ENCODE data around the gene COL9A3.

Gene COL9A3

DNA sequence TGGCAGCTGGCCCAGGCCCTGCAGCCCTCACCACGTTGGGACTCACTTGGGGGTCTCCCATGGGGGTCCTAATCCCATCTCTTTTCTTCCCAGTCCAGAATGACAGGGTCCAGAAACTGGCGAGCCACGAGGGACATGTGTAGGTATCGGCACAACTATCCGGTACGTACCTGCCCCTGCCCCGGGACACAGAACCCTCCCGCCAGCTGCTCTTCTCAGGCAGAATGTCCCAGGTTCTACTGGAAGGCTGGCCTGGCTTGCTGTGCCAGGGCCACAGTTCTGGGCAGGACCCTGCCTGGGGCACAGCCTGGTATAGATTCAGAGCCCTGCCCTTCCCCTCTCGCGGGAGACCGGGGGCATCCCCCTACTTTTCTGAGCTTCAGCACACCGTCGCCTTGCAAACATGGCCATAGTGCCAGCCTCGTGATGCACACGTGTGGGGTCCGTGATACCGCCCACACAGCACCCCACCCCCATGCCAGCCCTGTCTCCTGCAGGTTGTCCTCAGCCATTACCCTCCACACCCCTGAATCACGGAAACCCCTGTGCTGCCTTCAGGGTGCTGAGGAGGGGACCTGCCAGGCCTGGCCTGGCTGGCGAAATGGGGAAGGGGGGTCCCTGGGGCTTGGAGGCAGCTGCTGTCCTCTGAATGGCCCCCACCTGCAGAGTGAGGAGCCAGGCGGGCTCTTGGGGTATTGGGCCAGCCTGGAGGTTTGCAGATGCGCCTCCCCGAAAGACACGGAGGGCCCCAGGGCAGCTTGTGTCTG lies 9.2 kb upstream of the COL9A3 start:
- in situ Hi-C loops (cut with MboI; ENCODE audit: low sequenced_read_pairs): no loop called here

DNA sequence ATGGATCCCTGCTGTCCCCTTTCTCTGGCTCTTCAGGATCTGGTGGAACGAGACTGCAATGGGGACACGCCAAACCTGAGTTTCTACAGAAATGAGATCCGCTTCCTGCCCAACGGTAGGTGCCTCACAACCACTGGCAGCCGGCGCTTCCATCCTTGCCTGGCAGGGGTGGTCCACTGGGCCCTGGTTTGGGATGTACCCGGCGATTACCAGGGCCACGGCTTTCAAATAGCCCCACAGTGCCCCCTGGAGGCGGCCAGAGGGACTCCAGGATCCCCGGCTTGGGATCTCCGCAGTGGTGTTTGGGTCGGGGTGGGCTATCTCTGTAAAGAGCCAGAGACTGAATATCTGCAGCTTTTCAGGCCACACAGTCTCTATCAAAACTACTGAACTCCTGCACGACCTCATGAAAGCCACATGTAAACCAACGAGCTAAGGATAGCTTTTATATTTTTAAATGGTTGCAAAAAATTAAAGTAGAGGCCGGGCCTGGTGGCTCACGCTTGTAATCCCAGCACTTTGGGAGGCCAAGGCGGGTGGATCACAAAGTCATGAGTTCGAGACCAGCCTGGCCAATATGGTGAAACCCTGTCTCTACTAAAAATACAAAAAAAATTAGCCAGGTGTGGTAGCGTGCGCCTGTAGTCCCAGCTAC lies 8.5 kb upstream of the COL9A3 start:
- in situ Hi-C loops (cut with MboI; ENCODE audit: low sequenced_read_pairs): no loop called here

DNA sequence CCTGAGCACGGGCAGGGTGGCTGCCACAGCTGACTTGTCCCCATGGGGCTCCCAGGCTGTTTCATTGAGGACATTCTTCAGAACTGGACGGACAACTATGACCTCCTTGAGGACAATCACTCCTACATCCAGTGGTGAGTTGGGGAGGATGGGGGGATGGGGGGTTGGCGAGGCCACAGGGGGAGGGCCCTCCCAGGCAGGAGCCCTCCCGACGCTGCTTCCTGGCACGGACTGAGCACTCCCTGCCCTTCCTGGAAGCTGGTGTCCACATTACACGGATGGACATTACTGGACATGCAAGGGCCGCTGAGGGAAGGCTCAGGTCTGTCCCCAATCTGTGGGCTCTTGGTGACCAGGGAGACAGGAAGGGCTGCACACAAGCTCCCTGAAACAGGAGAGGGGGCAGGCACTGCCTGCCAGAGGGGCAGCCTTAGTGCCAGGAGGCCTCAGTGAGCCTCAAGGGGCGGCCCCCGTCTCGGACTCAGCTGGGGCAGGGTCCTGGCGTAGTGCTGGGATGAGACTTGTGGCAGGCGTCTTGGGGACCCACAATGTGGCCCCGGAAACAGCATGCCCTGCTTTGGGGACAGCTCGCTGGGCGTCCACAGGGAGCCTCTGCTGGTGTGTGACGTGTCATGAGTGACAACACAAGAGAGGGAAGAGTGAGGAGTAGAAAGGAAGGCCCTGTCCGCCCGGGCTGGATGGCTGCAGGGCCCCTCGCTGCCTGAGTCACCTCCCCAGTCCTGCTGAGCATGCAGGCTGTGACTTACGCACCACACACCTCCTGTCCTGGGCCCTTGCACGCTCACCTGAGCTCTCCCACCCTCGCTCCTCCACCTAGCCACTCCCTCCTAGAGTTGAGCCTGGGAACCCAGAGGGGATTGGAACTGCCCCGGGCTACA lies 7.1 kb upstream of the COL9A3 start:
- in situ Hi-C loops (cut with MboI; ENCODE audit: low sequenced_read_pairs): no loop called here

DNA sequence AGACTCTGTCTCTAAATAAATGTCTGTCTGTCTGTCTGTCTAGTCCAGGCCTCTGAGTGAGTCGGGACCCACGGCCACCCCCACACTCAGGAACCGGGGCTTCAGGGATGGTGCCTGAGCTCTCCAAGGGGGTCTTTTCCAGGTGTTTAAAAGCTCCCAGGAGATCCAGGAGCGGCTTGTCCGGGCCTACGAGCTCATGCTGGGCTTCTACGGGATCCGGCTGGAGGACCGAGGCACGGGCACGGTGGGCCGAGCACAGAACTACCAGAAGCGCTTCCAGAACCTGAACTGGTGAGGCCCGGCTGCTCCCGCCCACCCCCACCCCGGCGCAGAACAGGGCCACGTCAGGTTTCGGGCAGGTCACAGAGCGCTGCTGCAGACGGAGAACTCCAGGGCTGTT lies 5.5 kb upstream of the COL9A3 start:
- in situ Hi-C loops (cut with MboI; ENCODE audit: low sequenced_read_pairs): no loop called here

DNA sequence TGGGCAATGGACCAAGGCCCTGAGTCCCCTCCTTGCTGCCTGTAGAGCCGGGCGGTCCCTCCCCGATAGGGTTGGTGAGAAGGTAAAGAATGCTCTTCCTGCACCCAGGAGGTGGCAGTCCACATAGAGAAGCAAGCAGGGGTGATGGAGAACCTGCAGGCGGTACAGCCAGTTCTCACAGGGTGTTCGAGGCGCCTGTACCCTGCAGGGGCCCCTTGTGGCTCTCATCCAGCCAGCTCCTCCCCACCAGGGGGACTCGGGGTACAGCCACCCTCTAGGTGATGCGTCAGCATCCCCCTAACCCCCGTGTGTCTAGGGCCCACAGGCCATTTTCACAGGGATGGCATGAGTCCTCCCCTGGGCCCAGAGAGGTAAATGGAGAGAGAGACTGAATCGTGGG lies 5.1 kb upstream of the COL9A3 start:
- in situ Hi-C loops (cut with MboI; ENCODE audit: low sequenced_read_pairs): no loop called here

DNA sequence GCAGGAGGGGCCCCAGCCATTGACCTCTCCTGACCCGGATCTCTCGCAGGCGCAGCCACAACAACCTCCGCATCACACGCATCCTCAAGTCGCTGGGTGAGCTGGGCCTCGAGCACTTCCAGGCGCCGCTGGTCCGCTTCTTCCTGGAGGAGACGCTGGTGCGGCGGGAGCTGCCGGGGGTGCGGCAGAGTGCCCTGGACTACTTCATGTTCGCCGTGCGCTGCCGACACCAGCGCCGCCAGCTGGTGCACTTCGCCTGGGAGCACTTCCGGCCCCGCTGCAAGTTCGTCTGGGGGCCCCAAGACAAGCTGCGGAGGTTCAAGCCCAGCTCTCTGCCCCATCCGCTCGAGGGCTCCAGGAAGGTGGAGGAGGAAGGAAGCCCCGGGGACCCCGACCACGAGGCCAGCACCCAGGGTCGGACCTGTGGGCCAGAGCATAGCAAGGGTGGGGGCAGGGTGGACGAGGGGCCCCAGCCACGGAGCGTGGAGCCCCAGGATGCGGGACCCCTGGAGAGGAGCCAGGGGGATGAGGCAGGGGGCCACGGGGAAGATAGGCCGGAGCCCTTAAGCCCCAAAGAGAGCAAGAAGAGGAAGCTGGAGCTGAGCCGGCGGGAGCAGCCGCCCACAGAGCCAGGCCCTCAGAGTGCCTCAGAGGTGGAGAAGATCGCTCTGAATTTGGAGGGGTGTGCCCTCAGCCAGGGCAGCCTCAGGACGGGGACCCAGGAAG lies 4.5 kb upstream of the COL9A3 start:
- in situ Hi-C loops (cut with MboI; ENCODE audit: low sequenced_read_pairs): no loop called here

DNA sequence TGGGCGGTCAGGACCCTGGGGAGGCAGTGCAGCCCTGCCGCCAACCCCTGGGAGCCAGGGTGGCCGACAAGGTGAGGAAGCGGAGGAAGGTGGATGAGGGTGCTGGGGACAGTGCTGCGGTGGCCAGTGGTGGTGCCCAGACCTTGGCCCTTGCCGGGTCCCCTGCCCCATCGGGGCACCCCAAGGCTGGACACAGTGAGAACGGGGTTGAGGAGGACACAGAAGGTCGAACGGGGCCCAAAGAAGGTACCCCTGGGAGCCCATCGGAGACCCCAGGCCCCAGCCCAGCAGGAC lies 4.0 kb upstream of the COL9A3 start:
- in situ Hi-C loops (cut with MboI; ENCODE audit: low sequenced_read_pairs): no loop called here

DNA sequence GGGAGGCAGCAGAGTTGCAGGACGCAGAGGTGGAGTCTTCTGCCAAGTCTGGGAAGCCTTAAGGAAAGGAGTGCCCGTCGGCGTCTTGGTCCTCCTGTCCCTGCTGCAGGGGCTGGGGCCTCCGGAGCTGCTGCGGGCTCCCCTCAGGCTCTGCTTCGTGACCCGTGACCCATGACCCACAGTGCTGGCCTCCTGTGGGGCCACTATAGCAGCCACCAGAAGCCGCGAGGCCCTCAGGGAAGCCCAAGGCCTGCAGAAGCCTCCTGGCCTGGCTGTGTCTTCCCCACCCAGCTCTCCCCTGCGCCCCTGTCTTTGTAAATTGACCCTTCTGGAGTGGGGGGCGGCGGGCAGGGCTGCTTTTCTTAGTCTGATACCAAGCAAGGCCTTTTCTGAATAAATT lies 3.3 kb upstream of the COL9A3 start:
- in situ Hi-C loops (cut with MboI; ENCODE audit: low sequenced_read_pairs): no loop called here

DNA sequence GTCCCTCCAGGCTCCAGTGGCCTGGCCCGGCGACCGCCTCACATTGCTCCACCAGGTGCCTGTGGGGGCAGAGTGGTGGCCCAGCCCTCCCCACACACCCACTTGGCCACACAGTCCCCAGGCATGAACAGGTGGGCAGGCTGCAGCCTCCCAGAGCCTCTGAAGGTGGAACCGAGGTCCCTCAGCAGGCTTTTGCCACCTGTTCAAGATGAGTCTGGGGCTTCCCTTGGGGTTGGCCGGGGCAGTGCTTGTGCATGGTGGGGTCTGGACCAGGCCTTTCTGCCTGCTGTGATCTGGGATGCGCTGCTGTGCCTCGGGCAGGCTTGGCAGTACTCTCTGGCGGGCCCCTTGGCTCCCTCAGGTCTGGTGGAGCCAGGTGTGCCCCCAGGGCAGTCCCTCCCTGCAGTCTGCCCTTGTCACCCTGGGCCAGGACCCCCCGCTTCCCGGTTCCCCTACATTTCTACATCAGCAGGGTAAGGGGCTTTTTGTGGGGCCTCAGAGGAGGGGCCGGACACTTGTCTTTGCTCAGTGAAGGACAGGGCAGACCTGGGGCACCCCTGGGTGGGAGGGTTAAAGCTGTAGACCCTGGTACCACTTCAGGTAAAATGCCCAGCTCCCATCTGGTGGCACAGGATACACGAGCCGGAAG lies 2.7 kb upstream of the COL9A3 start:
- in situ Hi-C loops (cut with MboI; ENCODE audit: low sequenced_read_pairs): no loop called here

DNA sequence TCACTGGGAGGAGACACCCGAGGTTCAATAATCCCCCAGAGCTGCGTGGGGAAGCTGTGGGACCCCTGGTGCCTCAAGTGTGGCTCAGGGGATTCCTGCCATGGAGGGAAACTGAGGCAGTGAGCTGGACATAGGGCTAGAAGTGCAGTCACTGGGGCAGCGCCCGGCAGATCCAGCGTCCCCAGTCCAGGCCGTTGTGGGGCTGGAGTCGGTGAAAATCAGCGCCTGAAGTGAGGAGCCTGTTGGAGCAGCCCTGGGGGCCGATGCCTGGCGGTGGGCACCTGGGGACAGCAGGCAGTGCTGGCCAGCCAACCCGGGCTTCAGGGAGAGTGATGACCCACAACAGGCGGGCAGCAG lies 2.2 kb upstream of the COL9A3 start:
- in situ Hi-C loops (cut with MboI; ENCODE audit: low sequenced_read_pairs): no loop called here

DNA sequence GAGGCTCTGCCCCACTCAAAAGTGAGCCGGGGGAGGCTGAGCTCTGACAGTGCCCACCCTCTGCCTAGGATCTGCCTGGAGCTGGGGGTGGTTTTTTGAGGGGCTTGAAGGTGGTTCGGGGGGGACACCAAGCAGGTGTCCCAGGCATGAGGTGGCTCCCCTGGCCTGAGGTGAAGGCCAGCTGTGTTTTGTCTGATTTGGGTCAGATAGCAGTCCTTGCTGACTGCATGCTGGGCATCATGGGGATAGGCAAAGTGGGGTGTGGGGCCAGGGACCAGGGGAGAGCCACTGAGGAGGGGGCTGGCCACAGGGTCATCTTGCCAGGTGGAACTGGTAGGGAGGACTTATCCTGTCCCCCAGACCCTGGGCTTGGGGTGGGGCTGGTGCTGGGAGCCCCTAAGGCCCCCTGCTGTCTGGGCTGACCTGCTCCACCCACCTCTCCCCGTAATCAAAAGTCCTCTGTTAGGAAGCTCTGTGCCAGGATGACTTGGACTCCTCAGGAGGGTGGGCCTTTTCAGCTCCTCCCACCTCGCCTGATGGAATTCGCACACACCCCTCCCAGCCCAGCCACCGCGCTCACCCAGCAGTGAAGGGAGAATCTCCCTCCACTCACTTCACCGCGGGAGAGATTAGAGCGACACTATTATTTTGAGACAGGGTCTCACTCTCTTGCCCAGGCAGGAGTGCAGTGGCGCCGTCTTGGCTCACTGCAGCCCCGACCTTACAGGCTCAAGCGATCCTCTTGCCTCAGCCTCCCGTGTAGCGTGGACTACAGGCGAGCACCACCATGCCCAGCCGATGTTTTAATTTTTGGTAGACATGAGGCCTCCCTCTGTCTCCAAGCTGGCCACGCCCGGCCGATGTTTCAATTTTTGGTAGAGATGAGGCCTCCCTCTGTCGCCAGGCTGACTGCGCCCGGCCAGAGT lies 1.5 kb upstream of the COL9A3 start:
- in situ Hi-C loops (cut with MboI; ENCODE audit: low sequenced_read_pairs): no loop called here

DNA sequence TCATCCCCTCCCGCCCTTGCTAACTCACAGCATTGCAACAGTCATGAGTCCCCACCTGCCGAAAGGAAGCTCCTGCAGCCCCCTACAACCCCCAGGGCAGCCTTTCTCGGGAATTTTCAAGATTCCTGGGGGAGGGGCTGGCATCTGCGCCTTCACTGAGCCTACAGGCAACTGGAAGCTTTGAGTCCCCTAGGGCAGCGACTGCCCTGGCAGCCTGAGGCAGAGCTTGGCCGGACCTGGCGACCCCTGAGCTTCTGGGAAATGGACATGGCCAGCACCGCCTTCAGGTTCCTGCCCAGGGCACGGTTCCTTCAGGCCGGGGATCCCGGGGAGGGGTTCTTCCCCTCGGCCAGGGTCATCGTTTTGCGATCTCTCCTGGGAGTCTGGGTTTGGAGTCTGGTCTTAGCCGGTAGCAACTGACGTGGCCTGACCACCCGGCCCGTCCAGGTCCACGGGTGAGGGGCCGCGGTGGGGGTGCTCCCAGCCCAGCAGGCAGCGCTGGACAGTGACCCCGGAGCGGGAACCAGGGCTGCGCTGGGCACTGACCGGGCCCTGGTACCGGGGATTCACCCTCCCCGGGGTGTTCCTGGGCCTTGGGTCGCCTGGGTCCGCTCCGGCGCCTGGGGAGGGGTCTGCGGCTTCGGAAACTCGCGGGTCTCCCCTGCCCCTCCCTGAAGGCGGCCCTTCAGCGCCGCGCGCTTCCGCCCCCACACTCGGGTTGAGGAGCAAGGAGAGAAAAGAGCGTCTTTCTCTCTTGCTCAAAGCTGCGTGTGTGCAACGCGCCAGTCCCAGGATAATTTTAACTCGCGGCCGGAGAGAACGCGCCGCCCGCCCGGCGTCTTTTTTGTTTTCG lies 593 bp upstream of the COL9A3 start:
- in situ Hi-C loops (cut with MboI; ENCODE audit: low sequenced_read_pairs): no loop called here

DNA sequence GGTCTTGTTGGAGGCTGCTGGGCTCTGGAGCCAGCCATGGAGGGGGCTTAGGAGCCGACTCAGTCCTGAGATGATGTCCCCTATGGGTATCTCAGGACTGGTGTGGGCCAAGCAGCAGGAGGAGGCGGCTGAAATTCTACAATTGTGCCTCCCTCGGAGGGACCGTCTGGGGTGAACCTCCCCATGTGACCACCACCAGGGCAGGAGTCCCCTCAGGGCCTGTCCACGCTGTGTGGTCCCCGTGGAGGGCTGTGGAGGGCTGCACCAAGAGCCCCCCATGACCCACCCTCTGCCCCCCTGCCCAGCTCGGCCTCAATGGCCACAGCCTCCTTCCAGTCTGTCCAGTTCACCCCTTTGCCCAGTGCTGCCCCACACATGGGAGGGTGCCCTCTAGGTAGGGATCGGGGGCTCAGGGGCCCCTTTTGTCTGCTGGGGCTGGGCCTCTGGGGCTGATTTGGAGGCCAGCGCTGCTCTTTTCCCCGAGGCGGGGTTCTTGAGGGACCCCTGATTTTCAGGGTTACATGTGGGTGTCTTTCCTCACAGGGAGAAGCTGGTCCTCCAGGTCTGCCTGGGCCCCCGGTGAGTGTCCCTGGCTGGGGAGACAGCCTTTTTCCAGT lies 1.2 kb downstream of the COL9A3 start:
- in situ Hi-C loops (cut with MboI; ENCODE audit: low sequenced_read_pairs): no loop called here

DNA sequence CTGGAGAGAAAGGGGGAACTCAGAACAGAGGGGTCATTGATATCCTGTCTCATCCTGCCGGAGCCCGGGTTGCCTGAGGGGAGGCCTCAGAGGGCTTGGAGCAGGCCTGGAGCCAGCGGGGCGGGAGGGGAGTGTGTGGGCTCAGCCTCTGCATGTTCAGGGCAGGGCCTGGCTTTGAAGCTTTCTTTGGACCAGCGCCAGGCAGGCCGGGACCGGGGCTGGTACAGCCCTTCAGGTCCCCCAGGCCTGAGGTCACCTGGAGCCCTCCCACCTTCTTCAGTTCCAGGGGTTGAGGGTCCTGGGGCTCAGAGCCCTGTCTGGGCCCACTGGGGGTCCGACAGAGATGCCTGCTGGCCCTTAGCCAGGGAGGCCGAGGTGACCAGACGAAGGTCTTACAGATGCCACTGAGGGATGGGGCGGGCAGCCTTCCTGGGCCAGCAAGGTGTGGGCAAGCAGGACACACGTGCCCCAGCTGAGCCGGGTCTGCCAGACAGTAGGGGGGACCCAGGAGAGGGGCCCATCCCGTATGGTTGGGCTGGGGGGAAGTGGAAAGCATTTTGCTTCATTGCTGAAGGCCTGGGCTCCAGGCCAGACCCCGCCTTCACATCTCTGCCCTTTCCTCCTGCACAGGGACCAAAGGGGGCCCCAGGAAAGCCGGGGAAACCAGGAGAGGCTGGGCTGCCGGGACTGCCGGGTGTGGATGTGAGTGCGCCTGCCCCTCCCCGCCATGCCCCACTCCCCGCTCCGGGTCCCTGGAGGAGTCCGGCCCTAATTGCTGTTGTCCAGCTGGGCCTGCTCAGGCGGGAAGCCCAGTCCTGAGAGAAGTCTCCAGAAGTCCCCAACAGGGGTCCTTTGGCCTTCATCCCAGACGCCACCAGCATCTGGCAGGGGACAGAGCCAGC lies 2.0 kb downstream of the COL9A3 start:
- in situ Hi-C loops (cut with MboI; ENCODE audit: low sequenced_read_pairs): no loop called here

DNA sequence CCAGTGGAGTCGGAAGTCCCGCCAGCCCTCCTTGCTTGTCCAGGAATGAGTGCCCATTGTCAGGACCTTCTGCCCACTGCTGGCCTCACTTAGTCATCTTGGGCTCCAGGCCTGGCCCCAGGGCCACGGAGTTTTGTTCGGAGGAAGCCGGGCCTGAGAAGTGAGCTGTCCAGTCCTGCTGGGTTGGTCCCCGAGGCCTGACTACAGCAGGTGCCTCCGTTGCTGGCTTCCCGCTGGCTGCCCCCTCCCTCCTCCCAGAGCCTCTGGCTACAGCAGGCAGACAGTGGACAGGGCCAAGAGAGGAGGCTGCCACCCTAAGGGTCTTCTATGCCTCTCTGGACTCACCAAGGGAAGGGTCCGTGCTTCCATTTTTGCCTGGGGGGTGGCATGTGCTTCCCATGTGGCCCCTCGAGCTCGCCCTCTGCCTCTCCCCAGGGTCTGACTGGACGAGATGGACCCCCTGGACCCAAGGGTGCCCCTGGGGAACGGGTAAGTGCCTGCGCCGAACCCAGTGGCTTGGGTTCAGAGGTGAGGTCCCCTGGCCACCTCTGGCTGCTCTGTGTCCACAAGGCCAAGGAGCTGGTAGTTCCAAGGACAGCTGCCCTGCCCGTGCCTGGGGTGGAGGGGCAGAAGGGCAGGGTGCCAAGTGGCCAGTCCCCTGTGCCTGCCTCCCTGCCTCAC lies 2.8 kb downstream of the COL9A3 start:
- in situ Hi-C loops (cut with MboI; ENCODE audit: low sequenced_read_pairs): no loop called here

DNA sequence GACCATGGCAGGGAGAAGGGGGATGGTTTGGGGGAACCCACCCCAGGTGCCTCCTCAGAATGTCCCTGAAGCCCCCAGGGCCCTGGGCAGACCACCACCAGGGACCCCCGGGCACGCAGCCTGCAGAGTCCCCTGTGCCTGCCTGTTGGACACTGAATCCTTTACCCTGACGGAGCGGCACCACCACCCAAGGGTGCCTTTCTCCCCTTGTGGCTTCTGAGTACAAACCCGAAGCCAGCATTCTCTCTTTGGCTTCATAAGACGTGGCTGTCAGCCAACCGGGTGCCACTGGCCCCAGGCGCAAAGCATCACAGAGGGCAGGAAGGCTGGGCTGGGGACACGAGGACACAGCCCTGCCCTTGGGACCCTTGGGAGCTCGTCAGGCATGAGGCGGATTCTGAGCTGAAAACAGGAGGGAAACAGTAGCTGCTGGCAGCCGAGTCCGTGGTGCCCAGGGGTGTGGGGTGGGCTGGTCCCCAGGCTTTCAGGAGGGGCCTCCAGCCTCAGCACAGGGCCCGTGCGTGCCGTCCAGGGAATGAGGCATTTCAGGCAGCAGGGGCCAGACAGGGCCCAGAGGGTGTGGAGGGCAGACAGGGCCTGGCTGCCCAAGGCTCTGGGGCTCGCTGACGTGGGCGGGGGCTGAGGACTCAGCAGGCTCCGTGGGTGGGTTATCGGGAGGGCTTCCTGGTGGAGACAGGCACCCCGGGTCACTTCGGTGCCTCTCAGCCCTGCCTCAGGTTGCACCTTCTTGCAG lies 3.5 kb downstream of the COL9A3 start:
- in situ Hi-C loops (cut with MboI; ENCODE audit: low sequenced_read_pairs): no loop called here
